Measurements from ENCODE around the gene FAM241A.
"Not testable (repeated sequence)": the region's sequence is repeated elsewhere in the genome, so short reads cannot be mapped to it uniquely, and the experiment has no call there.

FAM241A gene

DNA sequence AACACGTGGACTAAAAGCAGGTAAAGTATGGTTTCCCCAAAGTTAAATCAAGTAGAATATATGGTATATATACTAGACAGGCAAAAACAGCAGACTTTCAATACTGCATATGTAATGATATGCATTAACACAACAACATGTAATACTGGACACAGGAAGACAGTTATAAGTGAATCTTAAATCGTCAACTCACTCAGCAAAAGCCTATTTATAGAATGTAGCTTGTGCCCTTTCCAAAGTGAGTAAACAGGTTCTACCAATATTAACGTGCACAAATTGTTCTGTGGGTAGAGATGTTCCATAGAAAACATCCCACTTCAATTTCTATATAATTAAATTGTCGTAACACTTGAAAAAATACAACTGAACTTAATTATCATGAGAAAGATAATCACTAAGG lies 30.6 kb downstream of the FAM241A start:
- DNase-seq, result peak; percentile 50

DNA sequence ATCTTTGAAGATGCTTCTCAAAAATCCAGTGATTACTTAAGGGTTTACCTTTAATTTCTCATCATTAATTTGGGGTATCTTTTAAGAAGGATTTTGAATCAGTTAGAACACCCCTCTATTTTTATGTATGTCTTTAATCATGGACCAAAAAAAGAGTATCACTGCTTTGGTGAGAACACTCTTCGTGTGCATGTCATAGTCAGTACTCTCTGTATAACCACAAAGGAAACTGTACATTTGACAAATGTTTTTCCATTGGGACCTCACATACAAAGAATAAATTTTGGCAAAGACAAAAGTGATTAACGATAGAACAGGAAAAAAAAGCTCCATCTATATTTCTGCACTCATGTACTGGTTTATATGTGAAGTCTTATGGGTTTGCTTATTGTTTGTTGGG lies 31.3 kb downstream of the FAM241A start:
- no peak for DNase-seq

DNA sequence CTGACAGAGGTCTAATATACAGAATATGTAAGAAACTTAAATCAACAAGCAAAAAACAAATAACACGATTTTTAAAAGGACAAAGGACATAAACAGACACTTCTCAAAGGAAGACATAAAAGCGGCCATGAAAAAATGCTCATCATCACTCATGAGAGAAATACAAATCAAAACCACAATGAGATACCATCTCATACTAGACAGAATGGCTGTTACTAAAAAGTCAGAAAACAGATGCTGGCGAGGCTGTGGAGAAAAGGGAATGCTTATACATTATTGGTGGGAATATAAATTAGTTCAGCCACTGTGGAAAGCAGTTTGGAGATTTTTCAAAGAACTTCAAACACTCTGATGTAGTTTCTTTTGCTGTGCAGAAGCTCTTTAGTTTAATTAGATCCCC lies 33.5 kb downstream of the FAM241A start:
- not testable (repeated sequence) for DNase-seq

DNA sequence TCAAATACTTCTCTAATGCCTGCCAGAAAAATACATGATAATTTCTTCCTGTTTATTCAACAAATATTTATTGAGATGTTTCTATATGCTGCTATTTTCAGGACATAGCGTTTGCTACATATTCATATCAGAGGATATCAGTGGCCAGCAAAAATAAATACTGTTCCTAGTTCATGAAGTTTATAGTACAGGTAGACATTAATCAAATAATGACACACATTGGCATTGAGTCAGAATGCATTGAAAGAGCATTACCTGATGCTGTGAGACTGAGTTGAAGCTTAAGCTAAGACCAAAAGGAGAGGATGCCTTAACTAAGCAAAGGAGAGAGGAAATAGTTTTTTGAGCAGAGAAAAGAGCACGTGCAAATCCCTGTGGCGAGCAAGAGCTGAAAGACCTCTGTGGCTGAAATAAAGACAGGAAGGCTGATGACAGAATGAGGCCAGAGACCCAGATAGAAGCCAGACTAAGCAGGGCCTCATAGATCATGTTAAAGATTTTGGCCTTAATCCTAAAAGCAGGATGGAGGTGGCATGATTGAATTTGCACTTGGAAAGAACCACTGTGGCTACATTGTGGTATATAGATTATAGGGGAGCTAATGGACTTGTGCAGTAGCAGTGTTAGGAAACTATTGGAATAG lies 36.2 kb downstream of the FAM241A start:
- DNase-seq, result no peak

DNA sequence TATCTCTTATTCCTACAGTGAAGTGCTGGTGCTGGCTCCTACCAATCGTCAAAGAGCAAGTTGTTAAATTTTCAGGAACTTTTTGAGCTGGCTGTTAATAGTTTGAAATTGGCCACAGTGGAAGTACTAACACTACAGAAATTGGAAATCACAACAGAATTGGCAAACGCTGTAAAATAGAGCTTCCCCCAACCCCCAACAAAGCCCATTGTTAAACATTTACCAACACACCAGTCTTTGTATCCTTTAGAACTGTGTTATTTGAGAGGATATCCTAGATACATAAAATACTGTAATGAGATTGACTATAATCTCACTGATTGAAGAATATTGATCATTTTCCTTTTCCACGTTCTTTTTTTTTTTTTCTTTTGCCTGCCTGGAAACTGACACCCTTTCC lies 37.4 kb downstream of the FAM241A start:
- DNase-seq, result no peak

DNA sequence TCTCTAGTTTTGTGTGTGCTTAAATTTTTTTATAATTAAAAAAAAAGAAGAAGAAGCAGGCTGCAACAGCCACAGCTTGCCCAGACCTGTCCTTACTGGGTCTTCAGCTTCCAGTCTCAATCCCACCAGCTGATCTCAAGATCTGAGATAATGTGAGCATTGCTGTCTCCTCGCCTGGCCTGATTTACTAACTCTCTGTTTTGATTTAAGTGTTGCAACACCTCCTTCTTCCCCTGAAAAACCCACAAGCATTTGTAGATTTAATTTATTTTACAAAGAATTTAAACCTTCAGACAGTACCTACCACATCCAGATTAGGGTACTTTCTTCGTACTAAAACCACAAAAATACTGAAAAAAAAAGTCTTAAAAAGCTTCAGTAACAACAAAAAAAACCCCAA lies 38.0 kb downstream of the FAM241A start:
- DNase-seq, result no peak

DNA sequence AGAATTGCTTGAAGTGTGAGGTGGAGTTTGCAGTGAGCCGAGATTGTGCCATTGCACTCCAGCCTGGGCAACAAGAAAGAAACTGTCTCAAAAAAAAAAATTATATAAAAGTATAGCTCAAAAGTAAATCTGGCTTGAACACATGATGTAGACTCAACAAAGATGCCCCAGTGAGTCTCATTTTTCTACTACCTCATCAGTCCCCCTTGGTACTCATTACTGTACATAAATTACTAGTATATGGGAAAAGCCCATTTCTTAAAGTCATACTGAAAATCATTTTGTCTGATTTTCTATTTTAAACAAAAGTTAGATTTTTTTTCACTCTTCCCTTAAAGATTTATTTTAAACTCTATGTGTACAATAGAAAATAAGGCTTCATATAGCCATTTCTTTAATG lies 39.2 kb downstream of the FAM241A start:
- no peak for DNase-seq

DNA sequence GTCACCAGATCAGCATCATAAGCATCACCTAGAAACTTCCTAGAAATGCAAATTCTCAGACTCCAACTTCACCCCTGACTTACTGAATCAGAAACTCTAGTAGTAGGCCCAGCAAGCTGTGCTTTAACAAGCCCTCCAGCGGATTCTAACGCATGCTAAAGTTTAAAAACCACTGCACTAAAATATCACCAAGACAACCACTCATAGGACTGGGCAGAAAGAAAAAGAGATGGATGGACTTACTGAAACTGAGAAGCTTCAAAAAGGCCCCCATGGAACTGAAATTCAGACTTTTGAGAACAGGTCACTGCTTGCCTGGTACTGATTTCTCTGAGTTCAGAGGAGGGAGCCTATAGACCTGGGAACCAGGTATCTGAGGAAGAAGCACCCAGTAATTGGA lies 40.1 kb downstream of the FAM241A start:
- no peak for DNase-seq

DNA sequence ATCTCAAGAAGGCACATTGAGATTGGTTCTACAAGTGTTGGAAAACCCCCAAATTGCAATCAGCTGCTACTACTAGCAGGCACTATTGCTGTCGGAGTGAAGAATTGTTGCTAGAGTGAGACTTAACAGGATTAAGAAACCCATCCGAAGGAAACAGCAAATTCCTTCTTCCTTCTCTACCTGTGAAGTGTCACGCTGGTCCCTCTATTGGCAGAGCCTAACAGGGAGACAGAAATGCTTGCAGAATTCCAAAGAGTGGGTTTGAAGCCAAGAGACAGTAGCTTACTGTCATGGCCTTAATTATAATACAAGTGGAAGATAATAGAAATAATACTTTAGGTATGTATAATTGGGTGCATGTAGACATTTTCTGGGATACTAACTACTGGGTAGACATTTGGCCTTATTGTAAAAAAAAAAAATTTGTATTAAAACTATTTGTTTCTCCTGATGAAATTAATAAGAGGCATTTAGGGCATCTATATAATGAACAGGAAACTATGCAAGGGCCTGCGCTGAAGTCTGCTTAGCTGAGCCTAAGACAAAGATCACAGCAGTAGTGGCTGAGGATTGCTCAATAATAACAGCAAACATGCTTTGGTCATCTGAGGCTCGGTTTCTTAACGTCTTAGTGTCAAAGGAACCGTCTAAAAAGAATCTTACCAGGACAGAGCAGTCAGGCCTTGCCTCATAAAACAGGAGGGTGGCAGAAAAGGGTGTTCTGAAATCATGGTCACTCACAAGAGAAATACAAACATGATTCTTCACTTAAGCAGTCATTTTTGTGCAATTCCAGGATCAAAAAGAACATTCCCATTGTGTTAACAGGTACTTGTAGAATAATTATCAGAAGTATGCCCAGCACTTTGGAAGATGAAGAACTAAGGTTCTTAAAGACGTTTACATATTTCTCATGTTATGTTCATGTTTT lies 40.8 kb downstream of the FAM241A start:
- DNase-seq, result no peak

DNA sequence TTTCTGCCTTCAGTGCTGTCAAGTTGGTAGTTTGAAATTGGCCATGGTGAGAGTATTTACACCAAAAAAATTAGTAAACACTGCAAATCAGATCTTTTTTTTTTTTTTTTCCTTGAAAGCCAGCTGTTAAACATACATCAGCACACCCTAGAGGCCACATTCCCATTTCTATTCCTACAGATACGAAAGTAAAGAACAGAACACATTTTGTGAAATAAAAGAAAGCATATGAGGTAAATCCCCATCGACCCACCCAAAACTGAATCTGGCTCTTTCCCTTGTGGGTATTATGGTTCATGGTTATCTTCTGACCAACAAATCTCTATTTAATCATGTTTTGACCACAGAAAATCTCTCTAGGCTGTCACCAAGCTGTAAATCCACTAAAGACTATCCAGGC lies 44.5 kb downstream of the FAM241A start:
- no peak for DNase-seq

DNA sequence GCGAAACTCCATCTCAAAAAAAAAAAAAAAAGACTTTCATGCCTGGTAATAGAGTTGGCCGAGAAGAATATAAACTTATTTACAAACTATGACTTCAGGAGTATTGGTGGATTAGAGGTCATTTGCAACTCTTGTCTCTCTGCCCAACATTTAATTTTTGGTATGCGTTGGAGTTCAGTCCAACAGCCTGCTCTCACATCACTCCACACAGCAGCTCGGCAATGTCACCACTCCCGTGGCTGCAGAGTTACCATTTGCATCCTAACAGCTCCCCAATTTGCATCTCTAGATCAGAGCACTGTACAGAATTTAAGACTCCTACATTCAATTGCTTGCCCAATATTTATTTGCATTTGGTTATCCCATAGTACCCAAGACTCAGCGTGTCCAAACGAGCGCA lies 45.4 kb downstream of the FAM241A start:
- no peak for DNase-seq

DNA sequence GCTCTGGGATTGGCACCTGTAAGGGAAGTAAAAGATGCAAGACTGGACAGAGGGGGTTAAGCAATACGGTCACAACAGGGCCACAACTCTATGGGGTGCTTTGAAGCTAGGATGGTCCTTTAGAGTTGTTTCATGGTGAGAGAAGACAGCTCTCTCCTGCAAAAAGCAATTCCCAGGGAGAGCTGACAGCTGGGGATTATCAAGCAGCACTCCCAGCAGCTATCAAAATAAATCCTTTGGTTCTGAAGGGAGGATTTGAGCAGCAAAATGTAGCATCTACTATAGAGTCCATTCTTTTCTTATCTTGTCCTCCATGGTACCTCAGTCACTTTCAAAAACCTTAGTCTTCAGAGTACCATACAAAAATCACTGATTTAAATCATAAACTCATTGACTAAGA lies 51.2 kb downstream of the FAM241A start:
- no peak for DNase-seq

DNA sequence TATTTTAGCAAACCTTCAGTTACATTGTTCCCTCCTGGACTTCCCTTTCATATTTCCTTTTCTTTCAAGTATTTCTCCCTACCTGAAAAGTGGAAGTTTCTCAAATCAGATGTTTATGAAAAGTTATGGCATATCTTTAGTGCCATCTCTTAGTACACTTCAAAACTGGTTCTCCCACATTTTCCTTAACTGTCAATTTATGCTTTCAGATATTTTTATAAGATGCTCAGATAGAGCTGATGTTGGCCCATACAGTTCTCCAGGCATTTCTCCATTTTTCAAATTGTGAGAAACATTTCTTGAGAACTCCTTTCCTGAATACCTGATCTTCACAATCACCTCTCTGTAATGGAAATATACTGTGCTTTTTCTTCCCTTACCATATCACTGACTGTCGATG lies 53.8 kb downstream of the FAM241A start:
- DNase-seq, result no peak

DNA sequence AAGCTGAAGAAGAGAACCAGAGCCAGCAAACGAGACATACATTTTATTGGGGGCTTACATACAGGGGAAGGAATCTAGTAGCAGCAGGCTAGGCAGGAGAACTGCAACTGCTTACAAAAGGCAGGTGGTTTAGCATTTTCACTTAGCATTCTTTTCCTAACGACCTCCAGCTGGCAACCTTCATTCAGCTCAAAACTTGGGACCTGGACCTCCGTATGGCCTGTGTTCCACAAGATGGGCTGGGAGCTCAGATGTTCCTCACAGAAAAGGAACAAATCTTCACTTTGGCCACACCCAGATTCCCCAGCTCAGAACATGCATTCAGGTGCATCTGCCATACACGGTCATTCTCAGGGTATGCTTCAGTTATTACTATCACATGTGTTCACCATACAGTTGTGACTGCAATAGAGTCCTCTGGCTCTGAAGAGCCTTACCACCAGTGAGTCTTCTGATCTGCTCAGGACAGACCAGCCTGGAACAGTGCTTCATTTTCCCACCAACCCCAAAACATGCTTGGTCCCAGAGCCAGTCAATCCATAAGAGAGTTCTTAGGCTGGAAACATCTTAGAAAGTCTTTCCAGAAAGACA lies 56.8 kb downstream of the FAM241A start:
- DNase-seq, result no peak

DNA sequence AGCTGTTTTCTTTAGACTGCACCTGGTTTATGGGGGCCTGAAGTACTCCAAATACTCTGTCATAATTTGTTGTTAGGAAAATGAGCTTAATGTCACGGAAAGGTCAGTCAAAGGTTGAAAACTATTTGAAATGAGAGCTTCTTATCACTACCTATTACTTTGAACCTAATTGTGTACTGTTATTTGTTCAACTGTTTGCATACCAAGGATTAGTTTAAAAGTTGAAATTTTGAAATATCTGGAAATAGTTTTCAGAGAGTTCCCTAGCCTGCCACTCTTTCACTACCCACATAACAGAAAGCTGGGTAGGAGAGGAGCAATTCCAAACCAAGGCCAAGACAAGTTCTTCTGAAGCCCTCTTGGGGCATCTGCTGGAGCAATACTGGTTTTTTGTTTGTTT lies 58.3 kb downstream of the FAM241A start:
- DNase-seq, result no peak

DNA sequence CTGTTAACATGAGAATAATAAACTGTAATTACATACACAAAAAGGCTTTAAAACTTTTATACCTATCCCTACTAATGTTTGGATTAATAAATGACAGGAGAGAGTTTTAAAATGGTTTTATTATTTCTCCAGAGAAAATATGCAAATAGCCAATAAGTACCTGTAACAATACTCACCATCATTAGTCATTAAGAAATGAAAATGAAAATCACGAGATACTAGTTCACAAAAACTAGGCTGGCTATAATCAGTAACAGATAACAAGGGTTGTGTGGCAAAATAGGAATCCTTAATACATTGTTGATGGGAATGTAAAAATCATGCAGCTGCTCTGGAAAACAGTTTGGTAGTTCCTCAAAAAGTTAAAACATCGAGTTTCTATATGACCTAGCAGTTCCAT lies 61.2 kb downstream of the FAM241A start:
- no peak for DNase-seq

DNA sequence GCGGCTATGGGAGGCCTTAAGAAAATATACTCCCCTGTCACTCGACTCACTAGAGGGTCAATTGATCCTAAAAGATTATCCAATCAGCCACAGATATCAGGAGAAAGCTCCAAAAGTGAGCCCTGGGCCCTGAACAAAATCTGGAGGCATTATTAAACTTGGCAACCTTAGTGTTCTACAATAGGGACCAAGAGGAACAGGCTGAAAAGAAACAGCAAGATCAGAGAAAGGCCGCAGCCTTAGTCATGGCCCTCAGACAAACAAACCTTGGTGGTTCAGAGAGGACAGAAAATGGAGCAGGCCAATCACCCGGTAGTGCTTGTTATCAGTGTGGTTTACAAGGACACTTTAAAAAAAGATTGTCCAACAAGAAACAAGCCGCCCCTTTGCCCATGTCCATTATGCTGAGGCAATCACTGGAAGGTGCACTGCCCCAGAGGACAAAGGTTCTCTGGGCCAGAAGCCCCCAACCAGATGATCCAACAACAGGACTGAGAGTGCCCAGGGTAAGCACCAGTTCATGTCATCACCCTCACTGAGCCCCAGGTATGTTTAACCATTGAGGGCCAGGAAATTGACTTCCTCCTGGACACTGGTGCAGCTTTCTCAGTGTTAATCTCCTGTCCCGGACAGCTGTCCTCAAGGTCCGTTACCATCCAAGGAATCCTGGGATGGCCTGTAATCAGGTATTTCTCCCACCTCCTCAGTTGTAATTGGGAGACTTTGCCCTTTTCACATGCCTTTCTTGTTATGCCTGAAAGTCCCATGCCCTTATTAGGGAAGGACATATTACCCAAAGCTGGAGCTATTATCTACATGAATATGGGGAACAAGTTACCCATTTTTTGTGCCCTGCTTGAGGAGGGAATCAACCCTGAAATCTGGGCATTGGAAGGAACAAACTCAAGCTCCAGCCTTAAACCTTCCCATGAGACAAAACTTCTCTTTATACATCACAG lies 63.2 kb downstream of the FAM241A start:
- not testable (repeated sequence) for DNase-seq

DNA sequence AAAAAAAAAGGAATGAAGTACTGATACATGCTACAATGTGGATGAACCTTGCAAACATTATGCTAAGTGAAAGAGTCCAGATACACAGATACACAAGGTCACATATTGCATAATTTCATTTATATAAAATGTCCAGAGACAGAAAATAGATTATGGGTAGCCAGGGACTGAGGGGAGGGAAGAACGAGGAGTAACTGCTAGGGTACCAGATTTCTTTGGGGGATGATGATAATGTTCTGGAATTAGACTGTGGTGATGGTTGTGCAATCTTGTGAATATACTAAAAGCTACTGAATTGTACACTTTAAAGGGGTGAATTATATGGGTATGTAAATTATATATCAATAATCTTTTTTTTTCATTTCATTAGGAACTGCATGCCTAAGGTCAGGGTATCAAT lies 65.5 kb downstream of the FAM241A start:
- no peak for DNase-seq

DNA sequence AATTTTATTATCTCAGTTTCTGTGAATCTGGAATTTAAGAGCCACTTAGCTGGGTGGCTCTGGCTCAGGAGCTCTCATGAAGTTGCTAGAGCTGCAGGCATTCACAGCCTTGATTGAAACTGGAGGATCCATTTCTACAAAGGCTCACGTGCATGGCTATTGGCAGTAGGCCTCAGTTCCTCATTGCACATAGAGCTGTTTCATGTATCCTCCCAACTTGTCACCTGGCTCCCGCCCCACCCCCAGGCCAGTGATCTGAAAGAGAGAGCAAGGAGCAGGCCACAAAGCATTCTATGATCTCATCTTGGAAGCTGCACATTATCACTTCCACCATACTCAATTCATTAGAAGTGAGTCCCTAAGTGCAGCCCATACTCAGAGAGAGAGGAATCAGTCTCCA lies 67.8 kb downstream of the FAM241A start:
- no peak for DNase-seq

DNA sequence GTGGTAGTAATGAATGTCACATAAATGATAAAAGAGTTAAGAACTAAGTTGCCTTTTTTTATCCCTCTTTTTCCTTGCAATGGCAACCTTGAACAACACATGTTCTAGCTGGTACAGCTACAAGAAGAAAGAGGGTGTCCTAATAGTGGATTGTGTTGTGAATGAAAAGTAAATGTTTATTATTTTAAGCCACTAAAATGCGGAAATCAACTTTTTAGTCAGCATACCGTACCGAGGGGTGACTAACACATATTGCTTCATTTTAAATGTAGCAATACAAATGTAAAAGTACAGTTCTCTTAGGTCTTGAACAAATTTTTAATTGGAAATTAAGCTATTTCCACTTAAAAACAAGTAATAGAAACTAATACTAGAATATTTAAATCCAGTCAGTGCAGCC lies 68.6 kb downstream of the FAM241A start:
- no peak for DNase-seq

DNA sequence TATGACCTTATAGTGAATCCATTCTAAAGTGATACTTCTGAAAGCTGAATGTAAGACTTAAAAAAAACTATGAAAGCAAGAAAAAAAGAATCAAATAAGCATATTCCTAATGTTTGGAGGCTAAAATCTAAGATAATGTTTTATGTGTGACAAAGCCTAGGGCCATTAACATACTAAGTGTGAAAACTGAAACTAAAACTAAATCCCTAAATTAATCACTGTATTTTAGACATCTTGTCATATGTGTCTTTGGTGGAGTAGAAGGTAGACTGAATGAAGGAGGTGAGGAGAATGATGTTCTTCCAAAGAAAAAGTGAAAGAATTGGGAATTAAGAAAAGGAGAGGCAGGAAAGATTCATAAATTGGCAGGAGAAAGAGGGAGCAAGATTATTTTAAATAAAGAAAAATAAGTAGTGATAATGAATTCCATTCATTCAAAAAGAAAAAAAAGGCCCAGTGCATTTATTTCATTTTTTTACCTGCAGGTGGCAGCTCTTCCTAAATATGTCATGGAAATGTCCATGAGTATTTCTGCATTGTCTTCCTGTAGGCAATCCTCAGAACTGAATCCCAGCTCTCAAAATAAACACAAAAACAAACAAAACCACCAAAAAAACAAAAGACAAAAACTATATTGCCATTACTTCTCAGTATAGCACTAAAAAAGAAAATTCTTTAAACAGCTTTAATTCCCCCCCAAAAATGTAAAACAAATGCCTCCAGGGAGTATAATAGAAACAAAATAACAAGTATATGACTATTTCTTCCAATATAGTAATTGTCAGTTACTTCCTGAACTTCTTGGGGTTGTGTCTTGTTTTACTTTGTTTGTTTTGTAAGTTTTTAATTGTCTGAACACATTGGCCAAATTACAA lies 69.4 kb downstream of the FAM241A start:
- peak; percentile 7 for DNase-seq

DNA sequence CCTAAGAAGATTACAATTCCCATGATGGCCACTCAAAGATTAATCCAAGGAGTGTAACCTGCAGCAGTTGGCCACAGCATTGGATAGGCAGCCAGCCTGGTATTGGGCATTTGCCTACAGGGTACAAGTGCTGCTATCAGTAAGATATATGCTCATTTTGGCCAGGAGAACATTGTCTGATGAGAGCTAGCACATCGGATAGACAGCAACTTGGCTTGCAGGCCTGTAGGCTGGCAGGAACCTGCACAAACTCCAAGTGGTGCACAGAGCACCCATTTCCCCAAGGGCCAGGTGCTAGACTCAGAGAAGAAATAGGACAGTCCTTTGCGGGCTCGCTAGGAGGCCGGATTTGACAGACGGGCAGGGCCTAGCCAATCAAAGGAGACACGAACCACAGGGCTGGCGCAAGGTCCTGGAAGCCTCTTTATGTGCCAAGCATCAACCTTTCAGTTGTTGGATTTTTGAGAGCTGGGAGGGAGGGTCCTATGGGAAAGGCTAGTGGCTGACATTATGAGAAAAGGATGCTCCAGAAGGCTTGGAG lies 74.6 kb downstream of the FAM241A start:
- no peak for DNase-seq

Measured in NCI-H1105 treated with DMSO at 0.1 percent for 48 hours (cell line).